HUES48 (cell line): ENCODE data around the gene ABHD3.
A peak's percentile ranks its signal among the peaks of the same experiment; 100 is the strongest.

Experiments
- H3K27ac ChIP-seq: one replicate; pipeline ENCODE4 v1.7.0; 2013; ENCODE audit warnings: low read depth, low read length, inconsistent platforms
- H3K27me3 ChIP-seq: 2 replicates; pipeline ENCODE4 v1.6.1; 2013; ENCODE audit warnings: mild to moderate bottlenecking, low read length; ENCODE audit not compliant: control insufficient read depth, insufficient read depth
- H3K36me3 ChIP-seq: 2 replicates; pipeline ENCODE4 v1.6.1; 2013; ENCODE audit warnings: low read length; ENCODE audit not compliant: control insufficient read depth, insufficient read depth
- H3K4me1 ChIP-seq: 2 replicates; pipeline ENCODE4 v1.6.1; 2013; ENCODE audit warnings: mild to moderate bottlenecking, low read length; ENCODE audit not compliant: control insufficient read depth, insufficient read depth
- H3K4me3 ChIP-seq: 2 replicates; pipeline ENCODE4 v1.5.1; 2013; ENCODE audit warnings: mild to moderate bottlenecking, low read depth, low read length
- H3K9ac ChIP-seq: 2 replicates; pipeline ENCODE4 v1.6.1; 2013; ENCODE audit warnings: mild to moderate bottlenecking, low read depth, low read length, moderate library complexity
- H3K9me3 ChIP-seq: 2 replicates; pipeline ENCODE4 v1.6.1; 2013; ENCODE audit warnings: low read length; ENCODE audit not compliant: control insufficient read depth, insufficient read depth

ABHD3 gene, protein sequence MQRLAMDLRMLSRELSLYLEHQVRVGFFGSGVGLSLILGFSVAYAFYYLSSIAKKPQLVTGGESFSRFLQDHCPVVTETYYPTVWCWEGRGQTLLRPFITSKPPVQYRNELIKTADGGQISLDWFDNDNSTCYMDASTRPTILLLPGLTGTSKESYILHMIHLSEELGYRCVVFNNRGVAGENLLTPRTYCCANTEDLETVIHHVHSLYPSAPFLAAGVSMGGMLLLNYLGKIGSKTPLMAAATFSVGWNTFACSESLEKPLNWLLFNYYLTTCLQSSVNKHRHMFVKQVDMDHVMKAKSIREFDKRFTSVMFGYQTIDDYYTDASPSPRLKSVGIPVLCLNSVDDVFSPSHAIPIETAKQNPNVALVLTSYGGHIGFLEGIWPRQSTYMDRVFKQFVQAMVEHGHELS

DNA sequence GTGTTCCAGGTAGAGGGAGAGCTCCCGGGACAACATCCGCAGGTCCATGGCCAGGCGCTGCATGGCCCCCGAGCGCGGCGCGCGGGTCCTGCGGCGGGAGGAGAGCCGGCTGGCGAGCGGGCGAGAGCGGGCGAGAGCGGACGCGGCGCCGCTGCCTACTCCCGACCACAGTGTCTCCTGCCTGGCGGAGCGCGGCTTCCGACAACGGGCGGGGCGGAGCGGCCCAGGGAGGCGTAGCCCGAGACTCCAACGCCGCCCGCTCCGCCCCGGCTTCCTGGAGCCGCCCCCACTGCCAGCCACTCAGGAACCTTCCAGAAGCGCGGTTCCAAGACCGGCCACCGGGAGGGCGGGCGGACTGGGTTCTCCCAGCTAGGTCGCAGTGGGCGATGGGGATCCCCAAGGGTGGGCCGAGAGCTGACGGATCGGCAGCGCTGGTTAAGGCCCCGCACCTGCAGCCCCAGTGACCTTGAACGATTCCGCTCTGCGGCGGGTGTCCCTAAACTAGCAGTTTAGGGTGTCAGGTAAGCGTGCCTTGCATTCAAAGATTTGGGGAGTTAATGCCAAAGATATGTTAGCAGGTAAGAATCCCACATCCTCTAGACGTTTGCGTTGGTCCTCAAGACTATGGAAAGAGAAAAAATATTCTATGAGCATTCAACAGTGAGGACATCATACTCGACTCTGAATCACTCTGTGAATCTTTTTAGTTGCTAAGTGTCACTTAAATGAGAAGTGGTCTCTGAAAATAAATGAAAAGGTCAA is at the start of gene ABHD3:
TSS of gene ABHD3 (minus strand) at position 172 of the 762 bp plus-strand sequence. CDS start at position 63, 109 bp downstream.
- peak within 1 kb of the TSS; percentile 69 for H3K4me3 ChIP-seq
- peak within 1 kb of the TSS; percentile 88 for H3K27ac ChIP-seq
- H3K27me3 ChIP-seq: peaks cover 11% of the 10 kb centered on the region; the same call in 1 of the 2 replicates
- peaks cover 9% of the 10 kb centered on the region; the same call in 1 of the 2 replicates for H3K9me3 ChIP-seq
- peaks cover 16% of the 10 kb centered on the region for H3K36me3 ChIP-seq
- H3K4me1 ChIP-seq: no peaks in the 10 kb centered on the region
- H3K9ac ChIP-seq: peak within 1 kb of the TSS; percentile 56

DNA sequence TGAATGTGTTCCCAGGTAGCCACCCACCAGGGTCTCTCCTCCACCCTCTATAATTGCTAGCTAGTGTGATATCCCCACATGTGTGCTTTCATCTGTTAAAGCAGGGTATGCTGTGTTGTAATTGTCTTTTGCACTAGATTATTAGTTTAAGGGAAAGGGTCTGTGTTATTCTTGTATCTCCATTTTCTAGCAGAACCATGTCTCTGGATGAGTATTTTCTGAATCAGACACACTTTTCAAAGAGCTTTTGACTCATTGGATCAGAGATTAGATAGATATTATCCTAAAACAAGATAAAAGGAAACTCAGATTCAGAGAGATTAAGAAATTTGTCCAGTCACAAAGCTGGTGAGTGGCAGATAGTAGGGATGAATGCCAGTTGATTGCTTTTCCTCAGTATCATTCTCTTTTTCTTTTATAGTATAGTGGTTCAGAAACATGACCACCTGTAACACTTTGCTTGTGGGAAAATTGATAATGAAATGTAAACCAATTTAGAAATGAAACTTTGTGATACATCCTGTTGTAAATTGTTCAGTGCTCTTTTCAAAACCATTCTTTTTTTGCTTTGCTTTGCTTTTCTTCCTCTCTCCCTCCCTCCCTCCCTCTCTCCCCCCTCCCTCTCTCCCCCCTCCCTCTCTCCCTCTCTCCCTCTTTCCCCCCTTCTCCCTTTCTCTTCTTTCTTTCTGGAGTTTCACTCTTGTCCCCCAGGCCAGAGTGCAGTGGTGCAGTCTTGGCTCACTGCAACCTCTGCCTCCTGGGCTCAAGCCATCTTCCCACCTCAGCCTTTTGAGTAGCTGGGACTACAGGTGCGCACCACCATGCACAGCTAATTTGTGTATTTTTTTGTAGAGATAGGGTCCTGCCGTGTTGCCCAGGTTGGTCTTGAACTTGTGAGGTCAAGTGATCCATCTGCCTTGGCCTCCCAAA is 43.5 kb upstream of the ABHD3 start:
- H3K4me3 ChIP-seq: no peak overlapping the region
- no peak overlapping the region for H3K9ac ChIP-seq
- no peaks in the 10 kb centered on the region for H3K27me3 ChIP-seq
- H3K9me3 ChIP-seq: no peaks in the 10 kb centered on the region
- peaks cover 23% of the 10 kb centered on the region for H3K4me1 ChIP-seq
- H3K27ac ChIP-seq: no peak overlapping the region
- H3K36me3 ChIP-seq: no peaks in the 10 kb centered on the region

DNA sequence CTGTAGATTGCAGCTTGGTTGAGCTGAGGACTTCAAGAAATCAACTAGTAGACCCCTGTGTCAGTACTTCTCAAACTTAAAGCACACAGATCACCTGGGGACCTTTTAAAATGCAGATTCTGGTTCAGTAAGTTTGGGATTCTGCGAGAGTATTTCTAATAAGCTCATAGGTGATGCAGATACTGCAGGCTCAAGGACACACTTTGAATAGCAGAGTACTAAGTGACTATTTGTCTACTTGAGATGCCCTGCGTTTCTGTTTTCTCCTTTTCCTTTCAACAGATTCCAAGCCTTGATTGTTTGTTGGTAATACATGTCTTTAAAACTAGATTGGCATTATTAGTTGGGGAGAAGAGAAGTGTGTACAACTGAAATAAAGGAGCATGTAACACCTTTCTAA is 42.7 kb upstream of the ABHD3 start:
- Histone ChIP-seq H3K36me3 (no peaks in the 10 kb centered on the region), H3K27ac (peak overlapping the region; percentile 9), H3K9me3 (no peaks in the 10 kb centered on the region), H3K4me1 (peaks cover 23% of the 10 kb centered on the region), H3K27me3 (no peaks in the 10 kb centered on the region), H3K4me3 (no peak overlapping the region), H3K9ac (no peak overlapping the region)

DNA sequence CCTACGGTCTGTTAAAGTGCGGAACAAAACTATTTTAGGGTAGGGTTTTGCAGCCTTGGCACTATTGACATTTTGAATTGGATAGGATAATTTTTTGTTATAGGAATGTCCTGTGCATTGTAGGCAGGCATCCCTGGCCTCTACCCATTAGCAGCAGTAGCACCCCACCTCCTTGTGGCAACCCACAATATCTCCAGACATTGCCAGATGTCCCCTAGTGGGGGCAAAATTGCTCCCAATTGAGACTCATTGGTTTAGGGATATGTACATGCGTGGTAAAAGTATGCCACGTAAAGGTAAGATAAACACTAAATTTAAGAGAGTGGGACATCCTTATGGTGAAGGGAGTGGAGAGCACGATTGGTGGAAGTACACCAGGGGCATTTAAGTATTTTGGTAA is 40.7 kb upstream of the ABHD3 start:
- no peaks in the 10 kb centered on the region for H3K9me3 ChIP-seq
- no peak overlapping the region for H3K9ac ChIP-seq
- H3K36me3 ChIP-seq: no peaks in the 10 kb centered on the region
- H3K4me3 ChIP-seq: no peak overlapping the region
- peaks cover 24% of the 10 kb centered on the region for H3K4me1 ChIP-seq
- no peaks in the 10 kb centered on the region for H3K27me3 ChIP-seq
- H3K27ac ChIP-seq: no peak overlapping the region

DNA sequence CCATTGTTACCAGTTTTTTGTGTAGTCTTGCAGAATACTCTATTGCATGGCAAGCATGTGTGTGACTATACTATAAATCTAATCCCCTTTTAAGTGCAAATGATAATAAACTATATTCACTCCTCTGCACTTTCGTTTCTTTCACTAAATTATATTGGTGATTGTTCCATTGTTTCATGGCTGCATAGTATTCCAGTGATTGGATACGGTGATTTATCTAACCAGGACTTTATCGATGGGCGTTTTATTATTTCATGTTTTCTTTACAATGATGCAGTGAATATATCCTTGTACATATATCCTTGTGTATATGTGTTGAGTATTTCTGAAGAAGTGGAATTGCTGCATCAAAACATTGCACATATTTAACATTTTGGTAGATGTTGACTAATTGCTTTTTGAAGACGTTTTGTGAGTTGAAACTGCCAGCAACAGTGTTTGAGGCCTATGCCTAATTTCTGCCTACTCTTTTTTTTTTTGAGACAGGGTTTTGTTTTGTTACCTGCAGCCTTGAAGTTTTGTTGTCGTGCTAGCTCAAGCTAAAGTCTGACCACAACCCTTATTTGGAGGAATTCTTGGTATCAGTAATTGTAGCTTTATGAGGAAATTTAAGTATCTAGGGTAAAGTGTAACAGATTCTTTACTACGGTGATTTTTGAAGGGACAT is 38.7 kb upstream of the ABHD3 start:
- Histone ChIP-seq H3K9ac (no peak overlapping the region; the same call in 1 of the 2 replicates), H3K4me3 (peak overlapping the region; percentile 92; the same call in 1 of the 2 replicates), H3K27ac (no peak overlapping the region), H3K4me1 (peaks cover 31% of the 10 kb centered on the region), H3K9me3 (no peaks in the 10 kb centered on the region), H3K27me3 (no peaks in the 10 kb centered on the region), H3K36me3 (no peaks in the 10 kb centered on the region)

DNA sequence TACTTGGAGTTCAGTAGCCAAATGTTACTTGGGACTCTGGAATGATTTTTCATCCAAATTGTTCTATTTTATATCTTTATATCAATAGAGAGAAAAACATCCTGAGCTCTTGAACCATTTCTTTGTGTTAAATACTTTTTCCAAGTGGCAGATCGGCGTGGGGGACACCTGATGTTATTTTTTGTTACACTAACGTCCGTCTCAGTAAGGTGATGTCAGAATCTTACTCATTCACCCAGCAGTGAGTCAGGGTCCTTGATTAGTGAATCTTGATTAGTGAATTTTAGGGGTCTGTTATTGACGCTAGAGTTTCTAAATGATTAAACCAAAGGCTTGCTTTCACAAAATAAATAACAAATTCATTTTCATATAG is 37.7 kb upstream of the ABHD3 start:
- Histone ChIP-seq H3K27me3 (no peaks in the 10 kb centered on the region), H3K36me3 (no peaks in the 10 kb centered on the region), H3K9ac (no peak overlapping the region), H3K4me1 (peaks cover 26% of the 10 kb centered on the region), H3K27ac (no peak overlapping the region), H3K9me3 (no peaks in the 10 kb centered on the region), H3K4me3 (peak overlapping the region; percentile 92)

DNA sequence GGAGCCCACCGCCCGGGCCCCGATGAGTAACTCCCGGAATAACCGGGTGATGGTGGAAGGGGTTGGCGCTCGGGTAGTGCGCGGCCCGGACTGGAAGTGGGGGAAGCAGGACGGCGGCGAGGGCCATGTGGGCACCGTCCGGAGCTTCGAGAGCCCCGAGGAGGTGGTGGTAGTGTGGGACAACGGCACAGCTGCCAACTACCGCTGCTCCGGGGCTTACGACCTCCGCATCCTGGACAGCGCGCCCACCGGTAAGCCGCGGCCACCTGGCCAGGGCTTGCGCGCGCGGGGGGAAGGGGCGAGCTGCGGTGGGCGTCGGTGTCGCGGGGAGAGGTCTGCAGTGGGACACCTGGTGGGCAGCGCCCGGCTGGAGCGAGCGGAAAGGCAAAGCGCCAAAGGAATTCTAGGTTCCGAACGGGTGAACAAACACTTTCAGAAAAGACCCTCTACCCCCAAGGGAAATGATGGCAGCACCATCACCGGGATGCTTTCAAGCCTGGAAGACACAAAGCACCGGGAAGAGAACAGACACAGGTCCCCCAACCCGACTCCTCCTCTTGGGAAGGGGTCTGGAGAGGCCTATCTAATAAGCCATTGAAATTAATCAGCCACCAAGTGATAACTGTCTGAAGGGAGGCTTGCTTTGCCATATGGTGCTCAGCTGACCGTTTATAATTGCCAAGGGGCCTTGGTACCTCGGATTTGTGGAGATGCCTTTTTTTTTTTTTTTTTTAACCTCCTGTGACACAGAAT is 37.2 kb upstream of the ABHD3 start:
- Histone ChIP-seq H3K9ac (peak overlapping the region; percentile 89), H3K4me1 (peaks cover 20% of the 10 kb centered on the region), H3K9me3 (no peaks in the 10 kb centered on the region), H3K4me3 (peak overlapping the region; percentile 92), H3K36me3 (no peaks in the 10 kb centered on the region), H3K27ac (peak overlapping the region; percentile 98), H3K27me3 (no peaks in the 10 kb centered on the region)

DNA sequence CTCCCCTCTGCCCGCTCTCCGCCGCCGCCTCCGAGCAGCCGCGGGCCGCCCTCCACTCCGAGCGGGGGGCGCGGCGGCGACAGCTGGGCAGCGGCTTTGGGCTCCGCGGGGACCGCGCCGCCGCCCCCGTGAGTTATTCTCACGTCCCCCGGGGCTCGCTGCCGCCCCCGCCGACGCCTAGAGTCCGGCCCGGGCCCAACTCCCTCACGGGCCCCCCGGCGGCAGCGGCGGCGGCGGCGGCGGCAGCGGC is 36.7 kb upstream of the ABHD3 start:
- Histone ChIP-seq H3K9me3 (no peaks in the 10 kb centered on the region), H3K4me3 (peak overlapping the region; percentile 92; the same call in 1 of the 2 replicates), H3K36me3 (no peaks in the 10 kb centered on the region), H3K27ac (peak overlapping the region; percentile 98), H3K4me1 (peaks cover 15% of the 10 kb centered on the region), H3K9ac (peak overlapping the region; percentile 89), H3K27me3 (no peaks in the 10 kb centered on the region)

DNA sequence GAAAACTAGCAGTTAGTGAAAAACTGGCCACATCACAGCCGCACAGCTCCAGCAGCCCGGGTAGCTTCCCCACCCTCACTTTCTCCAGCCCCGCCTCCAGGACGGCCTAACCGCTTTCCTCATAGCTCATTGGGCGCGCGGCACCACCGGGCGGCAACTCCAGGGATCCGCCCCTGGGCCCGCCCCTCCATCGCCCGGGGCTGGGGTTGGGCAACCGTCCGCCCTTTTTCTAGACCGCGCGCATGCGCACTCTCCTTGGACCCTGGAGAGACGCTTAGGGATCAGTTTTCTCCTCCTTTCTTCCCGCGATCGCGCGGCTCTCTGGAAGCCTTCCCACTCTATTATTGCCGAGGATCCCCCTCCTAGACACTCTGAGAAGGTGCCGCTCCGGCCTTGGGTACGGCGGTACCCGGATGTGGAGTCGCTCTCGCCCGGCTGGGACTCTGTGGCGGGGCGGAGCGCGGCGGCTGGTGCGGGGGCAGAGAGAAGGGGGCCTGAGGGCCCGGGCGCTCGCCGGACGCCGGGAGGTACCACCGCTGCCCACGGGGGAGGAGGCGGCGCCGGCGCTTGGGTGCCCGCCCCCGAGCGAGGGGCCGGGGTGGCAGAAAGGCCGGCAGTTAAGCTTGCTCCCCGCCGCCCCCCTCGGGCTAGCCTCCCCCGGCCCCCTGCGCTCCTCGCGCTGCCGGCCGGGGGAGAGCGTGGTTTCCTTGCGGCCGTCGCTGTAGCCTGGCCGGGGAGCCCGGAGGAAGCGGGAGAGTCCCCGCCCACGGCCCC is 36.2 kb upstream of the ABHD3 start, which contains the start of gene MIB1:
TSS of gene MIB1 (plus strand) at position 255 of the 774 bp plus-strand sequence. CDS start 792 bp downstream, outside the sequence.
- Histone ChIP-seq H3K27me3 (no peaks in the 10 kb centered on the region), H3K4me1 (peaks cover 14% of the 10 kb centered on the region), H3K9me3 (no peaks in the 10 kb centered on the region), H3K27ac (peak within 1 kb of the TSS; percentile 98), H3K9ac (peak within 1 kb of the TSS; percentile 89), H3K36me3 (no peaks in the 10 kb centered on the region), H3K4me3 (peak within 1 kb of the TSS; percentile 92)
